Measurements from ENCODE around the gene DOCK9. TPM values are rescaled to one million over a fixed set of nuclear protein-coding genes. Genes with fewer than 3 reads are reported as not detected.
A peak's percentile ranks its signal among the peaks of the same experiment; 100 is the strongest.

Gene DOCK9
- total and polyA plus RNA-seq, 5 experiments from 2014 or later, result 6.6 to 211 (median 36.8) TPM

DNA sequence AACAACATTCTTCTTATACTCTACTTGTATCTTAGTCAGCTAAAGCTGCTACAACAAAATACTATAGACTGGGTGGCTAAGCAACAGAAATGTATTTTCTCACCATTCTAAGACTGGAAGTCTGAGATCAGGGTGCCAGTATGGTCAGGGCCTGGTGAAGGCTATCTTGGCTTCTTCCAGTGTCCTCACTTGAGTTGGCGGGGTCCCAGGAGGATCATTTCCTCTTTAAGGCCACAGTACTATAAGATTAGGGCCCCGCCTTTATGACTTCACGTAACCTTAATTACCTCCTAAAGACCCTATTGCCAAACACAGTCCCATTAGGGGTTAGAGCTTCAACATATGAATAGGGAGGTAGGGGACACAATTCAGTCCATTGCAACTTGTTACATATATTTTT is 30.7 kb upstream of the DOCK9 start:
- Mint-ChIP-seq H3K9me3 (no peaks in the 10 kb centered on the region), H3K36me3 (peaks cover 0 to 2% (median 0%) of the 10 kb centered on the region in 3 donors), H3K27ac (peak overlapping the region in 5 of 10 donors; percentile 8 to 75 (median 33)), H3K27me3 (no peaks in the 10 kb centered on the region), H3K4me1 (peaks cover 28 to 67% (median 60%) of the 10 kb centered on the region in 4 donors), H3K4me3 (no peak overlapping the region)
- DNase-seq (no peak), ATAC-seq (no peak)
- POLR2A ChIA-PET, result no interaction called here

DNA sequence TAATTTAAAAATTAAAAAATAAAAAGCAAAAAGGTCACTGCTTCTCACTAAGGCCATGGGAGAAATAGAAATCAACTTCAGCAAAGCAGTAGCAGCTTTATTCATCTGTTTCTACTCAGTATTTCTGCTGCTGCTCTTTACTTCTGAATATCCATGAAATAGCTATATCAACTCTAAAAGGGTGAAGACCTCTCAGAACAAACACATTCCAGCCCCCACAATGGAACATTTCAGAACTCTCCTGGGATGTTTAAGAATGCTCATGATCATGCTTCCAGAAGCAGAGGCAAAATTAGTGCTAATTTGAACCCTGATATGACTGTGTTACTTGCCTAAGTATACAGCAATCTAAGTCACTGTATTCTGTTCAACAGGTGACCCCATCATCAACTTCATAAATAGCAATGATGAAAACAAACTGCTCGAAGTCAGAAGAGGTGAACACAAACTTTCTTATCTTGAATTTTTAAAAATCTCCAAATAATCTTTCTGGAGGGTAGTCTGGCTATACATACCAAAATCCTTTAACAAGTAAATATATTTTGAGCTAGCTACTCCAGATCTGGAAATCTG is 29.6 kb upstream of the DOCK9 start:
- no peak for DNase-seq
- H3K27me3 Mint-ChIP-seq, result no peaks in the 10 kb centered on the region
- H3K36me3 Mint-ChIP-seq, result no peaks in the 10 kb centered on the region
- peak overlapping the region in 1 of 10 donors; percentile 6 for H3K27ac Mint-ChIP-seq
- POLR2A ChIA-PET, result interaction anchor here (0.6 kb wide), 1 partner anchor 181 kb away, joined by 3 read pairs; no protein-coding TSS in a partner anchor
- no peak for ATAC-seq
- peaks cover 29 to 67% (median 59%) of the 10 kb centered on the region in 4 donors for H3K4me1 Mint-ChIP-seq
- H3K4me3 Mint-ChIP-seq, result no peak overlapping the region
- no peaks in the 10 kb centered on the region for H3K9me3 Mint-ChIP-seq

DNA sequence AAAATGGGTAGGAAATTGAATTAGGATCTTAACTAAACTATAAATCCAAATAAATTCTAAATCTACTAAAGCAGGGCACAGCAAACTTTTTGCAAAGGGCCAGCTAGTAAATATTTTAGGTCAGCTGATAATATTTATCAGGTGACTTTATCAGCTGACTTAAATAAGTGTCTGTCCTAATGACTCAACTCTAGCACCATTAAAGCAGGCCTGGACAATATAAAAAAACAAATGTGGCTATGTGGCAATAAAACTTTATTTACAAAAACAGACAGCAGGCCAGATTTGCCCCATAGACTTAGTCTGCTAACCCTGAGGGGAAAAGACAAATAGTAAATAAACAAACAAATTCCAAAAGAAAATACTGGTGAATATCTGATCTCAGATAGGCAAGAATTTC is 27.7 kb upstream of the DOCK9 start:
- Mint-ChIP-seq H3K27ac (no peak overlapping the region), H3K36me3 (no peaks in the 10 kb centered on the region), H3K4me1 (peaks cover 34 to 74% (median 73%) of the 10 kb centered on the region in 4 donors), H3K27me3 (no peaks in the 10 kb centered on the region), H3K9me3 (no peaks in the 10 kb centered on the region), H3K4me3 (no peak overlapping the region)
- no peak for DNase-seq
- no peak for ATAC-seq
- POLR2A ChIA-PET, result interaction anchor here (0.9 kb wide), 1 partner anchor 20 kb away, joined by 3 read pairs; no protein-coding TSS in a partner anchor

DNA sequence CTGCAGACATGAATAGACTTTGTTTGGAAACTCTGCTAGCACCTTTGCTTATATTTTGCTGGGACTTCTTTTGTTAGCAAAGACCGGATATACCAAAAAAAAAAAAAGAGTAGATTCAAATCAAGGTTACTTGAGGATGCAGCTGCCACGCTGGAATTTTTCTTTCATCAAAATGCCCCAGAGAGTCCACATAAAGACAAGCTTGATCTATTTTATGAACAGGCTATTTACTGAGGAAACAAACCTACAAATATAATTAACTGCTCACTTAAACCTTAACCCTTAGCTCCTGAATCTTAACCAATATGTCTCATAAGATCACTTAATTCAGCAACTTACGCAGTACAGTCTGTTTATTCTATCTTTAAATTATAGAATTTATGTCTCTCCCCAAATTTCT is 27.1 kb upstream of the DOCK9 start:
- Mint-ChIP-seq H3K27ac (peak overlapping the region in 3 of 10 donors; percentile 9 to 29 (median 23)), H3K4me3 (no peak overlapping the region), H3K36me3 (no peaks in the 10 kb centered on the region), H3K4me1 (peaks cover 36 to 75% (median 73%) of the 10 kb centered on the region in 4 donors), H3K27me3 (no peaks in the 10 kb centered on the region), H3K9me3 (no peaks in the 10 kb centered on the region)
- POLR2A ChIA-PET, result interaction anchor here (0.9 kb wide), 1 partner anchor 19 kb away, joined by 3 read pairs; no protein-coding TSS in a partner anchor
- no peak for DNase-seq
- no peak for ATAC-seq

DNA sequence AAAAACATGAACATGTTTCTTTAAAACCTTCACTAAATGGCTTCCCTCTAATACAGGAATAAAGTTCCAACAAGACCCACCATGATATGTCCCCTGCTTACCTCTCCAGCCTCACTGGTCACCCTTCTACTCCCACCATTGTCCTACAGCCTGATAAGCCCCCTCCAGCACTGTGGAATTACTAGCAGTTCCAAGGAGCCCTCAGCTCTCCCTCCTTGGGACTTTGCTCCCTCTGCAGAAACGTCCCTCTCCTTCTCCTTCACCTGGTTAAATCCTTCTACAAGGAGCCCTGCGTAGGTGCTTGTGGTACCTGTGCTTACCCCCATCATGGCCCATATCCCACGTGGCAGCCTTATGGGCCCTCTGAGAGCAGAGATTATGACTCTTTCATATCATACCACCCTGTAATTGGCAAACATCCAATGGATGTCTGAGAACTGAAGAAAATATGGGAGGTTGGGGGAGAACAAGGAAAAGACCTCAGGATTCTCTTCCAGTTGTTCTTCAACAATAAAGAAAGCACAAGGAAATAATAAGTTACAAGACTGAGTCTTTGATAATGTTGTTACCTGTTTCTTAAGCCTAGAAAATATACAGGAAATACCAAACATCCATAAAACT is 26.1 kb upstream of the DOCK9 start:
- Mint-ChIP-seq H3K4me3 (peak overlapping the region in 4 of 10 donors; percentile 26 to 38 (median 31)), H3K4me1 (peaks cover 36 to 75% (median 73%) of the 10 kb centered on the region in 4 donors), H3K27ac (peak overlapping the region in 8 of 10 donors; percentile 15 to 93 (median 88)), H3K9me3 (no peaks in the 10 kb centered on the region), H3K27me3 (no peaks in the 10 kb centered on the region), H3K36me3 (no peaks in the 10 kb centered on the region)
- POLR2A ChIA-PET, result no interaction called here
- ATAC-seq (no peak), DNase-seq (no peak)

DNA sequence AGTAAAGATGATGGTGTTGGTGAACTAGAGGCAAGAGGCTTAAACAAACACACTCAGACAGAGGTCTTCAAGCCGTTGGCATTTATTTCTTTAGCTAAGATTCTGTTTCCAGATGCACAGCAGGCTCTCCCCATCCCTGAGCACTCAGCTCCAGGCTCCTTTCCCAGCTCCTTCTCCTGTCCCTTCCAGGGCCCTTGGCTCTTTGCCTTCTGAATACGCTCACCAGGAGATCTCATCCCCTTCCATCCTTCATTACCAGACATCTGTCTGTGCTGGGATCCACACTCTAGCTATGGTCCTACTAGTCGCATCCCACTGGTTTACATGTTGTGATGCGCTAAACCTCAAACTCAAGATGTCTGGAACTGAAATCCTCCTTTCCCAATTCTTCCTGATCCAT is 25.3 kb upstream of the DOCK9 start:
- ATAC-seq (no peak), DNase-seq (no peak)
- Mint-ChIP-seq H3K4me3 (peak overlapping the region in 3 of 10 donors; percentile 26 to 38 (median 31)), H3K4me1 (peaks cover 42 to 79% (median 75%) of the 10 kb centered on the region in 4 donors), H3K9me3 (no peaks in the 10 kb centered on the region), H3K27ac (peak overlapping the region in 8 of 10 donors; percentile 8 to 93 (median 84)), H3K36me3 (no peaks in the 10 kb centered on the region), H3K27me3 (no peaks in the 10 kb centered on the region)
- POLR2A ChIA-PET, result interaction anchor here (1.4 kb wide), 1 partner anchor 9 kb away, joined by 4 read pairs; no protein-coding TSS in a partner anchor

DNA sequence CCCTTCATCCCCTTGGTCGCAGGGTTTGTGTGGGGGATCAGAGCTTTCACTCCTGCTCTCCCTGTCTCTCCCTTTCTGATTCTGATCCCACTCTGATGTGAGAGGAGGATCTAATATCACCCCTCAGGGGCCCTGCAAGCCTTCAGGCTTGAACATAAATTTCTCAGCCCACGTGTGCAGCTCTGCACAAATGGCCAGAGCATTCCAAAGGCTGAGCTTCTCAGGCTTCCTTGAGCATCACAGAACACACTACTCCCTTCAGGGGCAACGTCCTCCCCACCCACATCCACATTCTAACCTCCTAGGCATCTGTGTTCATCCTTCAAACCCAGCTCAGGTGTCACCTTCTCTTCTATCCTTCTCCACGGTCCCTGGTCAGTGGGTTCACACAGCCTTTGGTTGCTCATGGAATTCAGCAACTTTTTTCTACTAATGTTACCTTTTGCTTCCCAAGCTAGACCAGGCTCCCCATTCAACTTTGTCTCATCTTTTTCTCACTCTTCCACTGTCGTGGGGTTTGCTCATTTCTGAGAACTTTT is 24.4 kb upstream of the DOCK9 start:
- POLR2A ChIA-PET, result interaction anchor here (1.0 to 2.0 kb wide), 5 partner anchors 8 to 43 kb away, joined by 3 to 5 read pairs (median 3); no protein-coding TSS in a partner anchor
- no peak for DNase-seq
- Mint-ChIP-seq H3K9me3 (no peaks in the 10 kb centered on the region), H3K4me3 (peak overlapping the region in 4 of 10 donors; percentile 20 to 36 (median 26)), H3K27ac (peak overlapping the region in 9 of 10 donors; percentile 67 to 93 (median 88)), H3K27me3 (no peaks in the 10 kb centered on the region), H3K36me3 (no peaks in the 10 kb centered on the region), H3K4me1 (peaks cover 49 to 85% (median 84%) of the 10 kb centered on the region in 4 donors)
- no peak for ATAC-seq

DNA sequence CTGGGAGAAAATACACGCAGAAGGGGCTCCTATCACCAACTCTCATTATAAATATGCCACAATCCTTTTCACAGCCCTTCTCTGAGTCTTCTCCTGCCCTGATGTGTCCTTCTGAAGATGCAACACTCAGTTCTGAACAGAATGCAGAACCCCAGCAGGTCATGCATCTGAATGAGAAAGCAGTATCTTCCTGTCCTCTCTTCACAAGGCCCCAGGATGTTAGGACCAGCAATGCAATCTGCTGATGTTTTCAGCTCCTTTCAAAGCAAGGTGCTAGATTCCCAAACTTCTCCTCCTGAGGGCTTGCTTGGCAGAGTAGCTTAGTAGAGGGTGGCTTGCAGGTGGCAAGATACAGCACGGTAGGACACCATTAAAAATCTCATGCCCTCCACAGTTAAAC is 22.3 kb upstream of the DOCK9 start:
- Mint-ChIP-seq H3K27ac (peak overlapping the region; percentile 11 to 99 (median 88)), H3K4me1 (peaks cover 55 to 98% (median 96%) of the 10 kb centered on the region in 4 donors), H3K36me3 (peaks cover 0 to 1% (median 0%) of the 10 kb centered on the region in 3 donors), H3K27me3 (no peaks in the 10 kb centered on the region), H3K4me3 (peak overlapping the region in 8 of 10 donors; percentile 50 to 74 (median 68)), H3K9me3 (no peaks in the 10 kb centered on the region)
- ATAC-seq, result no peak
- POLR2A ChIA-PET, result interaction anchor here (0.8 to 1.4 kb wide), 2 partner anchors 11 to 51 kb away, joined by 3 read pairs; no protein-coding TSS in a partner anchor
- no peak for DNase-seq

DNA sequence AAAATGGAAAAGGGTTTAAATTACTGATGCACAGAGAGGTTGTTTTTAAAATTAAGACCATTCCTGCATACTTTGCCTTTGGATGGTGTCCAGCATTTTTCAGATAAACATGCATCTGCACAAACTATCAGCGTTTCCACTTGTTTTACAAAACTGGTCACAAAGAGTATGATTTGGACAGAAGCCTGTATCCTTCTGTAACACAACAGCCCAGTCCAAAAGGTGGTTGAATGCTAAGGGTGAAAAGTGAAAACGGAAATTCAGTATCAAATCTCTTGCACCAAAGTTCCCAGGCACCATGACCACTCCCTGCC is 21.7 kb upstream of the DOCK9 start:
- H3K9me3 Mint-ChIP-seq, result no peaks in the 10 kb centered on the region
- H3K27ac Mint-ChIP-seq, result peak overlapping the region; percentile 88 to 99 (median 92)
- DNase-seq (no peak), ATAC-seq (no peak)
- H3K27me3 Mint-ChIP-seq, result no peaks in the 10 kb centered on the region
- POLR2A ChIA-PET, result interaction anchor here (1.4 kb wide), 1 partner anchor 11 kb away, joined by 3 read pairs; no protein-coding TSS in a partner anchor
- H3K4me3 Mint-ChIP-seq, result peak overlapping the region in 8 of 10 donors; percentile 50 to 84 (median 73)
- peaks cover 56 to 98% (median 95%) of the 10 kb centered on the region in 4 donors for H3K4me1 Mint-ChIP-seq
- peaks cover 0 to 4% (median 0%) of the 10 kb centered on the region in 3 donors for H3K36me3 Mint-ChIP-seq

DNA sequence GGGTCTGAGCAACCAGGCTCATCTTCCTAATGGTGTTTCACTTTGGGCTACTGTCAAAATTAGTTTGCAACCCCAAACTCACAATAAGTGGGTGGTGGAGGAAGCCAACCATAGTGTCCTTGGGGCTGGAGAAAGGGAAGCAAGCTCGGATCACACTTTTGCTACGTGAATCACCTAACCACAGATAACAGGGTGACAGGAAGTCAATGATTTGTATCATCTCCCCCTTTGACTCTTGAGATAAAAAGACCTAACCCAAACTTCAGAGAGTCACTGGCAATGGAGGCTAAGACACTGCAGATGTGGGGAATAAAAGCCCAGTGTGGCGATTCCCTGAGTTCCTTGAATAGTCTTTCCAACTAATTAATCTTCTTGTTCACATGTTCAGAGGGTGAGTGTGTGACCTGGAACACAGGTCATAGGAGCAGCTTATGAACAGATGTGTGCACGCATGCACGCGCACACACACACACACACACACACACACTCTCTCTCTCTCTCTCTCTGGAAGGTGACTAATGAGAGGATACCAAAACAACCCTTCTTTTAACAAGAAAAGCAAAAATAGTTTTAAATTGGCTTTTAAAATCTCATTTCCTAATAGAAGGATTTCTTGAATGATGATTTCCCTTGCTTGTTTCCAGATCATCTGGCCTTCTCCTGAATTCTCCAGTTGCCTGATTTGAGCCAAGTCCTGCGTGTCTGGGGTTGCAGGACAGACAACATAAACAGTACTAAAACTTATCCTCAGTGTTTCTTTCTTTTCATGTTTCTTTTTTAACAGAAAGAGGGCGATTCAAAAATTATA is 21.2 kb upstream of the DOCK9 start:
- Mint-ChIP-seq H3K27me3 (no peaks in the 10 kb centered on the region), H3K9me3 (no peaks in the 10 kb centered on the region), H3K4me3 (peak overlapping the region; percentile 42 to 84 (median 68)), H3K27ac (peak overlapping the region; percentile 88 to 99 (median 92)), H3K4me1 (peaks cover 55 to 98% (median 94%) of the 10 kb centered on the region in 4 donors), H3K36me3 (peaks cover 0 to 4% (median 0%) of the 10 kb centered on the region in 3 donors)
- ATAC-seq (peak; percentile 73 to 76), DNase-seq (peak in 7 of 10 donors; percentile 14 to 73 (median 29))
- POLR2A ChIA-PET, result interaction anchor here (0.8 to 1.0 kb wide), 2 partner anchors 18 to 206 kb away, joined by 3 to 6 read pairs; no protein-coding TSS in a partner anchor

DNA sequence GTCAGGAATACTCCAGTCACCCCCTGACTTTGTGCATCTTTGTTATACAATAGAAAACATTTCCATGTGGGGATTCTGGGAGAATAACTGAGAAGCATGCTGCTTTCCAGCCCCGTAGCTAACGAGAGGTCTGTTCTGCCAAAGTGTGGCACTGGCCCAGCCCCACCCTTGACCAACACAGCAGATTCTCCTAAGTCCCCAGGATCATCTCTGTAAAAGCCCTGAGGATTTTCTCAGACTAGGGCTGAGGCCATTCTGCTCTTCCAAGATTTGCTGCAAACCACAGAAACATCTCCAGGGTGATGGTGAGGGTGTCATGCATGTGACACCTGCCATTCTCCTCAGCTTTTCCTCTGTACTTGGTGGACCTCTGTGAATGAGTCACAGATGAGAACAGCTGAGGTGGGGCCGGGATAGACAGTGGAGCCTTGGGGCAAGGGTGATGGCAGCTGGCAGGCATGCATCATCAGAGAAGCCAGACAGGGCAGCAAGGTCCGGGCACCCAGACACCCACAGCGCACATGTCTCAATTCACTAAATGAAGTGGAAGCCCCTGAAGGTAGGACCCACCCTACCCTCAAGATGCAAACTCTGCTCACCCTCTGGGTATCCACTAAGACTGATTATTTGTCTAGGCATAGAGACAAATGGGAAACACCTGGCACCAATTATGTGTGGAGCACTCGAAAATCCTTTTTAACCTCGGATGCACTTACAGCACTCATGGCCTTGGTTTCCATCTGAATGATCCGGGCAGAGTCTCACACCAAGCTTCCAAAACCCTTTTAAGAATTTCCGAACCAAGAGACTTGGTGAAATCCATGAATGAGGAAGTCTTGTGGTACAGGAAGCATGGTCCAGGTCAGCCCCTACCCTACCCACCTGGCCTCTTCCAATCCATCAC is 20.1 kb upstream of the DOCK9 start:
- Mint-ChIP-seq H3K4me3 (peak overlapping the region in 9 of 10 donors; percentile 11 to 84 (median 69)), H3K27ac (peak overlapping the region; percentile 89 to 99 (median 94)), H3K4me1 (peaks cover 50 to 98% (median 90%) of the 10 kb centered on the region in 4 donors), H3K9me3 (no peaks in the 10 kb centered on the region), H3K36me3 (peaks cover 0 to 4% (median 4%) of the 10 kb centered on the region in 3 donors), H3K27me3 (no peaks in the 10 kb centered on the region)
- no peak for DNase-seq
- POLR2A ChIA-PET, result interaction anchor here (0.5 to 3.5 kb wide), 4 partner anchors 17 to 207 kb away, joined by 3 to 12 read pairs (median 5); no protein-coding TSS in a partner anchor
- ATAC-seq, result no peak
